Measurements from ENCODE around the gene RAB24.
"Not testable (repeated sequence)": the region's sequence is repeated elsewhere in the genome, so short reads cannot be mapped to it uniquely, and the experiment has no call there.

RAB24 gene

GRCh38 chr5:177291735-177292134 is 11.8 kb downstream of the RAB24 start:
- no peak for DNase-seq

- no peak for DNase-seq
These were observed 12.5 kb downstream of the RAB24 start for GRCh38 chr5:177290816-177291596.

DNA sequence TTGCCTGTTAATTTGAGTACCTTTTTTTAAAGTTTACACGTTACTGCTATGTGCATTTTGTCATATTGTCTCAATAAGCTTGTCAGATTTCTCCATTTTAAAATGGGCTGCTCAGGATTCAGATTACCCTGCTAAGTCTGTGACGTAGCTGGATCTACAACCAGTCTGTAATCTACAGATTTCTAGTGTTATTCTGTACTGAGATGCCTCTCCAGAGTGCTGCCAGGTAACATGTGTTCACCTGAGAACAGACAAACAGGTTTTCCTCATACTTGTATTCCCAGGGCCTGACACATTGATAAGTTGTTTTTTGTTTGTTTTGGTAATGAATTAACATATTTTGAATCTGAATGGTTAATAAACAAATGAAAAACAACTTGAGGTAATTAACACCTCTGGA is 15.3 kb downstream of the RAB24 start:
- DNase-seq, result no peak

GRCh38 chr5:177276886-177277285 is 26.6 kb downstream of the RAB24 start:
- no peak for DNase-seq

DNA sequence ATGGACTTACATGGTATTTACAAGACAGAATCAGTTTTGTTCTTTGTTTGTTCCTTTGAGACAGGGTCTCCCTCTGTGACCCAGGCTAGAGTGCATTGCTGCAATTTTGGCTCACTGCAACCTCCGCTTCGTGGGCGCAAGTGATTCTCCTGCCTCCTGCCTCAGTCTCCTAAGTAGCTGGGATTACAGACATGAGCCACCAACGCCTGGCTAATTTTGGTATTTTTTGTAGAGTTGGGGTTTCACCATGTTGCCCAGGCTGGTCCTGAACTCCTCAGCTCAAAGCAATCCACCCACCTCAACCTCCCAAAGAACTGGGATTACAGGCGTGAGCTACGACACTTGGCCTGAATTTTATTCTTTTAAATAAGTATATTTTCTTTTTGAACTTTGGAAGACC is 27.6 kb downstream of the RAB24 start:
- no peak for DNase-seq

DNA sequence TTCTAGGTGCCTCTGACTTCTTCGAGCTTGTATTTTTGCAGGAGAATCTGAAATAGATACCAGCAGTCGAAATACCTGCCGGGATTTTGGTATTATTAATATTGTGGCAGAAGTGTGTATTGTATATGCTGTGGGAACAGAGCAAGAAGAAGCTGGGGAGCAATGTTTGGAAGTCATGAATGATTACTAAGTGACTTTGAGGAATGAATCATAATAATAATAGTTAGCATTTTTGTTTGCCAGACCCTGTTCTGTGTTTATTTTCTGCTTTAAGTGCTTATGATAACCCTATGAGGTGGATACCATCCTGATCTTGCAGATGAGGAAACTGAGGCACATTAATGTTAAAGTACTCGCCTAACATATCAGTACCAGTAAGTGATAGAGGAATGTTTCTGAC is 32.4 kb downstream of the RAB24 start:
- DNase-seq, result no peak

- no peak for DNase-seq
These were observed 32.9 kb downstream of the RAB24 start for GRCh38 chr5:177270653-177271052.

- no peak for DNase-seq
These were observed 33.5 kb downstream of the RAB24 start for GRCh38 chr5:177269976-177270375.

DNA sequence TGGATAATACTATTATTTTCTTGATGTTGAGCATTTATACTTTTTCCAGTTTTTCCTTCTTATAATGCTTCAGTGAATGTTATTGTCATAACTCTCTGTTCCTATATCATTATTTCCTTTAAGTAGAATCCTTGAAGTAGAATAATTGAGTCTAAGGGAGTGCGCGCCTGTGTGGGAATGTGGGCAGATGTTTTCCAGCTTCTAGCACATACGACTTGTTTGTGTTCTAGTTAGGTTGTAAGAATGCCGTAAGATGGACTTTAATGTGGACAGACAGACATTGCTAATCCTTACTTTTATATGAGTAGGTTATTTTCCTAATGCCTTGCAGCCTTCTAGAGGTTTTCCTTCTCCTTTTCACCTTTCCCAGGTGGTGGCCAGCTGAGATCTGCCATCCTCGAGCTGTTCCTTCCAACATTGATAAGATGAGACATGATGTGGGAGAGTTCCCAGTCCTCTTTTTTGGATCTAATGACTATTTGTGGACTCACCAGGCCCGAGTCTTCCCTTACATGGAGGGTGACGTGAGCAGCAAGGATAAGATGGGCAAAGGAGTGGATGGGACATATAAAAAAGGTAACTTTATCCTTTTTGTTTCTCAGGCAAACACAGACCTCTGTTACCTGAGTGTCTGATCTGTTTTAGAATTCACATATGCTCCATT is 34.2 kb downstream of the RAB24 start:
- DNase-seq, result no peak

DNA sequence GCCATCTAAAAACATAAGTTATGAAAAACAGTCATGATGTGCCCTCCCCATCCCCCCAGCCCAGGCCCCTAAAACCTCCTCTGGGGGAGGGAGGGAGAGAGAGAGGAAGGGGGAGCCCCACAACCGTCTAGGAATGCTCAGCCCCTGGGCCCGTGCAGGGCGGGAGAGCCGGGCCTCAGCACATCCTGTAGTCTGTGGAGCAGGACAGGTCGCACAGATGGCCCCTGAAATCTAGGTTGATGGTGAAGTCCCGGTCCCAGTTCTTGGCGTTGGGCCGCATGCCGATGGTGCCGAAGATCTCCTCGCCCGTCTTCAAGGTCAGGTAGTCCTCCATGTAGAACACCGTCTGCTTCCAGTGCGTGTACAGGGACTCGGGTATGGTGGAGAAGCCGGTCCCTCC is 38.1 kb downstream of the RAB24 start:
- no peak for DNase-seq

- DNase-seq, result no peak
These were observed 39.3 kb downstream of the RAB24 start for GRCh38 chr5:177264178-177264577.

DNA sequence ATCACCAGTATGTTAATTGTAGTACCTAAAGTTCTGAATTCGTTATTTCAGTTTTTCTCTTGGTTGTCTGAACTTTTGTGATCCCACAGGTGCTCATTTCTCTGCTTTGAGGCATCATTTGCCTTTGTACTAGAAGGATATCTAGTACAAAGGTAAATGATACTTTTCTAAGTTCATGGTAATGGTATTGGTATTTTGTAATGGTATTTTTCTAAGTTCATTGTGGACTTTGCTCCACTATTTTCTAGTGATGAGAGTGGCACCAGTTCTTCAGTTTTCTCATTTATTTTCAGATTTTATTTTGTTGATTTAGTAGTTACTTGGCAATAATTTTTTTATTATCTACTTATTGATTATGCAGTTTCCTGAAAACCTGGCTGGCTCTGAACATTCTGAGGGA is 42.0 kb downstream of the RAB24 start:
- no peak for DNase-seq

GRCh38 chr5:177260961-177261360 is 42.6 kb downstream of the RAB24 start:
- no peak for DNase-seq

DNA sequence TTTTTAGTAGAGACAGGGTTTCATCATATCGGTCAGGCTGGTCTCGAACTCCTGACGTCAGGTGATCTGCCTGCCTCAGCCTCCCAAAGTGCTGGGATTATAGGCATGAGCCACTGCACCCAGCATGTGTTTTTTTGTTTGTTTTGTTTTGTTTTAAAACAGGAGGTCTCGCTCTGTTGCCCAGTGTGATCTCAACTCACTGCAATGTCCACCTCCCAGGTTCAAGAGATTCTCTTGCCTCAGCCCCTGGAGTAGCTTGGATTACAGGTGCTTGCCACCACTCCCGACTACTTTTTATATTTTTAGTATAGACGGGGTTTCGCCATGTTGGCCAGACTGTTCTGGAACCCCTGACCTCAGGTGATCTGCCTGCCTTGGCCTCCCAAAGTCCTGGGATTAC is 44.8 kb downstream of the RAB24 start:
- not testable (repeated sequence) for DNase-seq

- DNase-seq, result no peak
These were observed 47.2 kb downstream of the RAB24 start for GRCh38 chr5:177256296-177256695.

DNA sequence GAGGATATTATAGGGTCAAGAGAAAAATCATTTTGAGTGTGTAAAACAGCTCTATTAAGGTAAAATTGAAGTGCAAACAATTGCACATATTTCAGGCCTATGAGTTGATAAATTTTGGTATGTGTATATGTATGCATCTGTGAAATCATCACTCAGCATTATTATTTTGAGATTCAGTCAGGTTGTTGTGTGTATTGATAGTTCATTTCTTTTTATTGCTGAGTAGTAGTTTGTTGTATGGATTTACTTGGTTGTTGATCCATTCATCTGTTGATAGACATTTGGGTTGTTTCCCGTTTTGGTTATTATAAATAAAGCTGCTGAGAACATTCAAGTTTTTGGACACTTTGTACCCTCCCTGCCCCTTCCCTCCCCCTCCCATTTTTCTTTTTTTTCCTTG is 50.3 kb downstream of the RAB24 start:
- DNase-seq, result no peak
